22Rv1 (cell line): ENCODE results near the gene SLC25A51.

Experiments
- H3K27ac ChIP-seq: fragments of 450-650 bp; 2 replicates; pipeline ENCODE4 v1.5.1; 2017
- CTCF ChIP-seq: fragments of 450-650 bp; IDR thresholded peaks from 2 replicates; pipeline ENCODE4 v1.5.1; 2017; ENCODE audit warnings: mild to moderate bottlenecking
- ZFX ChIP-seq: fragments of 450-650 bp; IDR thresholded peaks from 2 replicates; pipeline ENCODE4 v1.6.1; 2017; ENCODE audit warnings: antibody characterized with exemption, borderline replicate concordance

Gene SLC25A51

GRCh38 chr9:37936965-37937364 is 33.0 kb upstream of the SLC25A51 start:
- no peak overlapping the region for H3K27ac ChIP-seq
- TF ChIP-seq CTCF (no peak), ZFX (no peak)

GRCh38 chr9:37936376-37936775 is 32.4 kb upstream of the SLC25A51 start:
- no peak for TF ChIP-seq CTCF
- TF ChIP-seq ZFX: no peak
- H3K27ac ChIP-seq: no peak overlapping the region

GRCh38 chr9:37935096-37935495 is 31.2 kb upstream of the SLC25A51 start:
- no peak overlapping the region for H3K27ac ChIP-seq
- TF ChIP-seq ZFX (no peak), CTCF (no peak)

- H3K27ac ChIP-seq: no peak overlapping the region
- TF ChIP-seq ZFX: no peak
- TF ChIP-seq CTCF: no peak
Observed at GRCh38 chr9:37931592-37931991, 27.7 kb upstream of the SLC25A51 start.

- H3K27ac ChIP-seq: no peak overlapping the region
- TF ChIP-seq CTCF (no peak), ZFX (no peak)
Observed at GRCh38 chr9:37929441-37929895, 25.5 kb upstream of the SLC25A51 start.

- no peak overlapping the region for H3K27ac ChIP-seq
Observed at GRCh38 chr9:37928552-37929430, 24.9 kb upstream of the SLC25A51 start.

More at GRCh38 chr9:37928552-37929430, 24.9 kb upstream of the SLC25A51 start:
- TF ChIP-seq CTCF (no peak), ZFX (no peak)
